Loucy (cell line): ENCODE data around the gene GUCD1.
A peak's percentile ranks its signal among the peaks of the same experiment; 100 is the strongest.

Experiments
- H2AFZ ChIP-seq: fragments of 200-600 bp; sonication (generic); 2 replicates; pipeline ENCODE4 v1.6.0; 2016; ENCODE audit warnings: antibody characterized with exemption, mild to moderate bottlenecking, low read length, moderate library complexity
- H3F3A ChIP-seq: fragments of 200-600 bp; 2 replicates; pipeline ENCODE4 v1.6.0; 2016; ENCODE audit warnings: antibody characterized with exemption, low read depth, mild to moderate bottlenecking
- H3K27me3 ChIP-seq: fragments of 200-600 bp; sonication (generic); 2 replicates; pipeline ENCODE4 v1.6.1; 2014; ENCODE audit warnings: low read length, mild to moderate bottlenecking; ENCODE audit not compliant: insufficient read depth, poor library complexity, severe bottlenecking
- H3K36me3 ChIP-seq: fragments of 200-600 bp; sonication (generic); 2 replicates; pipeline ENCODE4 v1.6.1; 2016; ENCODE audit warnings: low read length; ENCODE audit not compliant: insufficient read depth
- H3K4me1 ChIP-seq: fragments of 200-600 bp; sonication (generic); 2 replicates; pipeline ENCODE4 v1.5.1; 2014; ENCODE audit warnings: low read length, mild to moderate bottlenecking; ENCODE audit not compliant: insufficient read depth, poor library complexity, severe bottlenecking
- H3K4me2 ChIP-seq: fragments of 200-600 bp; sonication (generic); 2 replicates; pipeline ENCODE4 v1.6.0; 2014; ENCODE audit warnings: antibody characterized with exemption, low read length, low read depth, mild to moderate bottlenecking; ENCODE audit not compliant: poor library complexity, severe bottlenecking
- H3K4me3 ChIP-seq: fragments of 200-600 bp; sonication (generic); 2 replicates; pipeline ENCODE4 v1.5.1; 2014; ENCODE audit warnings: low read length, mild to moderate bottlenecking, mixed read lengths; ENCODE audit not compliant: poor library complexity, severe bottlenecking
- H3K79me2 ChIP-seq: fragments of 200-600 bp; sonication (generic); 2 replicates; pipeline ENCODE4 v1.6.1; 2014; ENCODE audit warnings: low read length; ENCODE audit not compliant: insufficient read depth
- H3K9ac ChIP-seq: fragments of 200-600 bp; sonication (generic); 2 replicates; pipeline ENCODE4 v1.6.0; 2014; ENCODE audit warnings: mild to moderate bottlenecking, low read depth, low read length, moderate library complexity; ENCODE audit not compliant: poor library complexity, severe bottlenecking
- H3K9me2 ChIP-seq: fragments of 200-600 bp; sonication (generic); replicated peaks from 2 replicates; pipeline ENCODE4 v1.6.1; 2016; ENCODE audit warnings: low read depth, low read length, mixed read lengths
- H3K9me3 ChIP-seq: fragments of 200-600 bp; sonication (generic); 2 replicates; pipeline ENCODE4 v1.6.1; 2014; ENCODE audit warnings: mild to moderate bottlenecking, antibody characterized with exemption, low read length, low read depth; ENCODE audit not compliant: insufficient read depth
- H4K20me1 ChIP-seq: fragments of 200-600 bp; sonication (generic); 2 replicates; pipeline ENCODE4 v1.6.0; 2014; ENCODE audit warnings: antibody characterized with exemption, low read length, mild to moderate bottlenecking; ENCODE audit not compliant: insufficient read depth, poor library complexity, severe bottlenecking
- EZH2phosphoT487 ChIP-seq: fragments of 200-600 bp; IDR thresholded peaks from 2 replicates; pipeline ENCODE4 v1.6.1; 2018; ENCODE audit warnings: antibody characterized with exemption, mild to moderate bottlenecking, moderate library complexity, borderline replicate concordance
- TF ChIP-seq, protein P1 (sequence below): fragments of 200-600 bp; sonication (generic); conservative IDR thresholded peaks from 2 replicates; pipeline ENCODE4 v1.5.1; 2014; ENCODE audit warnings: mild to moderate bottlenecking, antibody characterized with exemption, low read length

Gene GUCD1

DNA sequence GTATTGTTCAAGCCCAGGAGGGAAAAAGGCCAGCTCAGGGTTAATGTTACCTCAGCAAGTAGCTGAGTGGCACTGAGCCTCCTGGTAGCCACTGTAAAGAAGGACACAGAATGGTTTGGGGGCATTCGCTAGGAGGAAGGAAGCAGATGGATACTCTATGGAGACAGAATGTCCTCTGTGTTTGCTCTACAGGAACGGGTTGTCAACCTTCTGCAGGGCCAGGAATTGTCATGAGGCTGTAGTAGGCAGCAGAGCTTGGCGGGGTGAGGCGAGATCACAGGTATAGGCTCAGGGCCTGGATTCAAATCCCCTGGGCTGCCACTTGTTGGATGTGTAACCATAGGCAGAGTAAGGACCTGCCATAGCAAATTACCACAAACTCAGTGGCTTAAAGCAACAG lies 40.9 kb upstream of the GUCD1 start:
- Histone ChIP-seq H3K36me3 (no peaks in the 10 kb centered on the region), H3F3A (no peaks in the 10 kb centered on the region), H3K27me3 (no peaks in the 10 kb centered on the region), H4K20me1 (no peaks in the 10 kb centered on the region), H3K9ac (no peak overlapping the region), H3K4me1 (peaks cover 28% of the 10 kb centered on the region), H3K4me3 (no peak overlapping the region), H3K9me3 (no peaks in the 10 kb centered on the region), H3K9me2 (no peaks in the 10 kb centered on the region), H2AFZ (no peak overlapping the region), H3K79me2 (no peaks in the 10 kb centered on the region), H3K4me2 (no peak overlapping the region)
- TF ChIP-seq EZH2phosphoT487: no peak
- TF ChIP-seq, protein P1, sequence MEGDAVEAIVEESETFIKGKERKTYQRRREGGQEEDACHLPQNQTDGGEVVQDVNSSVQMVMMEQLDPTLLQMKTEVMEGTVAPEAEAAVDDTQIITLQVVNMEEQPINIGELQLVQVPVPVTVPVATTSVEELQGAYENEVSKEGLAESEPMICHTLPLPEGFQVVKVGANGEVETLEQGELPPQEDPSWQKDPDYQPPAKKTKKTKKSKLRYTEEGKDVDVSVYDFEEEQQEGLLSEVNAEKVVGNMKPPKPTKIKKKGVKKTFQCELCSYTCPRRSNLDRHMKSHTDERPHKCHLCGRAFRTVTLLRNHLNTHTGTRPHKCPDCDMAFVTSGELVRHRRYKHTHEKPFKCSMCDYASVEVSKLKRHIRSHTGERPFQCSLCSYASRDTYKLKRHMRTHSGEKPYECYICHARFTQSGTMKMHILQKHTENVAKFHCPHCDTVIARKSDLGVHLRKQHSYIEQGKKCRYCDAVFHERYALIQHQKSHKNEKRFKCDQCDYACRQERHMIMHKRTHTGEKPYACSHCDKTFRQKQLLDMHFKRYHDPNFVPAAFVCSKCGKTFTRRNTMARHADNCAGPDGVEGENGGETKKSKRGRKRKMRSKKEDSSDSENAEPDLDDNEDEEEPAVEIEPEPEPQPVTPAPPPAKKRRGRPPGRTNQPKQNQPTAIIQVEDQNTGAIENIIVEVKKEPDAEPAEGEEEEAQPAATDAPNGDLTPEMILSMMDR: no peak

DNA sequence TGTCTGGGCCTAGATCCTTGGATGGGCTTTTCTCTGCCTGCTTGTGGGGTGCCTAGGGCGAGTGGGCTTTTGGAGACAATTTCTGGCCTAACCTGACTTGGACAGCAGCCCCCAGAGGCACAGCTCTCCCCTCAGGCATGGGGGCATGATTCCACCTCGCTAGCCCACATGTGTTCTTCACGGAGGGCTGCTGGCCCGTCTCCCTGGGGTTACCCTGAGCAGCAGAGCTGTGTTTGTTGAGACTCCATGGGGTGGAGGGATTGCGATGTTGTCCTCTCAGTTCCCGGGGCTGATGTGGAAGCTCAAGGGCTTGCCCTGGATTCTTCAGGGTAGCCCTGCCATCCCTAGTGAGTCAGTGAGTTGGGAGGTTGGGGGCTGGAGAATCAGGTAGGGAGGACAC lies 40.3 kb upstream of the GUCD1 start:
- Histone ChIP-seq H3K9me3 (no peaks in the 10 kb centered on the region), H3K36me3 (no peaks in the 10 kb centered on the region), H3K9ac (peak overlapping the region; percentile 52), H3K79me2 (no peaks in the 10 kb centered on the region), H4K20me1 (no peaks in the 10 kb centered on the region), H3K4me3 (no peak overlapping the region), H2AFZ (no peak overlapping the region), H3K9me2 (no peaks in the 10 kb centered on the region), H3K4me1 (peaks cover 22% of the 10 kb centered on the region), H3K27me3 (no peaks in the 10 kb centered on the region), H3F3A (no peaks in the 10 kb centered on the region), H3K4me2 (peak overlapping the region; percentile 33)
- TF ChIP-seq, protein P1: no peak
- no peak for TF ChIP-seq EZH2phosphoT487

DNA sequence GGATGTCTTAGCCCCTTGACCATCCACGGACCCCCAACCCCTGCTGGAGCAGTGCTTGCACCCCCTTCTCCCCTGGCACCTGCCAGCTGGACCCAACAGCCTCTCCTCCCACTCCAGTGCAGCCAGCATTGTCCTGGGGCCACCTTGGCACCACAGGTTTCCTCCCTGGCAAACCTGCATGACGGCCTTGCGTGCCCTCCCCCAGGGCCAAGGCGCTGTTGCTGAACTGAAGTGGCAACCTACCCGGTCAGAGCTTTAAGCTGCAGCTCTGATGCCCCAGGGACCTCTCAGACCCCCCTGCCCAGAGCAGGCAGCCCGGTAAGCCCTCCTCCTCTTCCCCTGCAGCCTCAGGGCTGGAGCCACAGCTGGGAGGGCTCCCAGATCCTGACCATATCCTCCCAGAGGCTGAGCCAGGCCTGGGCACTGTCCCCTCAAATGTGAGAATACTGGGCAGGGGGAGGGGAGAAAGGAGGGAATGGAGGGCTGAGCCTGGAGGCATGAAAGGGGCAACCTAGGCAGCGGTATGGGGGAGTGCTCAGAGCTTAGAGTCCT lies 39.7 kb upstream of the GUCD1 start:
- peak overlapping the region; percentile 52 for H3K9ac ChIP-seq

More for the DNA sequence above, 39.7 kb upstream of the GUCD1 start:
- Histone ChIP-seq H3K36me3 (no peaks in the 10 kb centered on the region), H3K4me2 (peak overlapping the region; percentile 33), H3K79me2 (no peaks in the 10 kb centered on the region), H2AFZ (no peak overlapping the region), H3F3A (no peaks in the 10 kb centered on the region), H4K20me1 (no peaks in the 10 kb centered on the region), H3K4me1 (peaks cover 18% of the 10 kb centered on the region), H3K9me2 (no peaks in the 10 kb centered on the region), H3K4me3 (no peak overlapping the region), H3K27me3 (no peaks in the 10 kb centered on the region), H3K9me3 (no peaks in the 10 kb centered on the region)
- TF ChIP-seq, protein P1: no peak
- no peak for TF ChIP-seq EZH2phosphoT487
